ENCODE data around the gene TMTC1. TPM values are rescaled to one million over a fixed set of nuclear protein-coding genes. Genes with fewer than 3 reads are reported as not detected.

TMTC1 gene
- total RNA-seq, 2 experiments from 2014 or later: not detected

DNA sequence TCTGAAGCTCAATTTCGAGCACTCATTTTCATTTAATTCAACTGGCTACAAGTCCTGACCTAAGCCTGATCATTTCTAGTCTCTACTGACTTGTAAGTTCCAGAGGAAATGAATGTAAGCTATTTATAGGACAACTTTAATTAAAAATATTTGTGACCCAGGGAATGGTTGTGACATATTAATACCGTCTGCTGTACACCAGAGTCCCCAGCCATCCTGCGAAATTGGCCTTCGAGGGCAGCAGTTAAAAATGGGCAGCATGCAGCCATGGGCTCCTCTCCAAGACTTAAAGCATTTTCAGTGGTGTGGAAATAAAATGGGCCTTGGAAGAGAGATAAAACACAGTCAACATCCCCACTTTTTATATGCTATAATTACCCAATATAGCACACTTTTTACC, 255.6 kb downstream of the TMTC1 start:
- H3K27me3 Mint-ChIP-seq: peaks cover 20% of the 10 kb centered on the region
- DNase-seq (no peak), ATAC-seq (no peak)
- POLR2A ChIA-PET: interaction anchor here (0.5 kb wide), 1 partner anchor 1149 kb away, joined by 5 read pairs; no protein-coding TSS in a partner anchor
- H3K4me3 Mint-ChIP-seq: no peak overlapping the region
- CTCF ChIA-PET: interaction anchor here (0.9 kb wide), 1 partner anchor 9 kb away, joined by 6 read pairs; no protein-coding TSS in a partner anchor
- H3K9me3 Mint-ChIP-seq: no peaks in the 10 kb centered on the region
- H3K4me1 Mint-ChIP-seq (ENCODE audit: low read depth): no peaks in the 10 kb centered on the region
- no peaks in the 10 kb centered on the region for H3K36me3 Mint-ChIP-seq (ENCODE audit: low read depth)
- TF ChIP-seq, protein P1, sequence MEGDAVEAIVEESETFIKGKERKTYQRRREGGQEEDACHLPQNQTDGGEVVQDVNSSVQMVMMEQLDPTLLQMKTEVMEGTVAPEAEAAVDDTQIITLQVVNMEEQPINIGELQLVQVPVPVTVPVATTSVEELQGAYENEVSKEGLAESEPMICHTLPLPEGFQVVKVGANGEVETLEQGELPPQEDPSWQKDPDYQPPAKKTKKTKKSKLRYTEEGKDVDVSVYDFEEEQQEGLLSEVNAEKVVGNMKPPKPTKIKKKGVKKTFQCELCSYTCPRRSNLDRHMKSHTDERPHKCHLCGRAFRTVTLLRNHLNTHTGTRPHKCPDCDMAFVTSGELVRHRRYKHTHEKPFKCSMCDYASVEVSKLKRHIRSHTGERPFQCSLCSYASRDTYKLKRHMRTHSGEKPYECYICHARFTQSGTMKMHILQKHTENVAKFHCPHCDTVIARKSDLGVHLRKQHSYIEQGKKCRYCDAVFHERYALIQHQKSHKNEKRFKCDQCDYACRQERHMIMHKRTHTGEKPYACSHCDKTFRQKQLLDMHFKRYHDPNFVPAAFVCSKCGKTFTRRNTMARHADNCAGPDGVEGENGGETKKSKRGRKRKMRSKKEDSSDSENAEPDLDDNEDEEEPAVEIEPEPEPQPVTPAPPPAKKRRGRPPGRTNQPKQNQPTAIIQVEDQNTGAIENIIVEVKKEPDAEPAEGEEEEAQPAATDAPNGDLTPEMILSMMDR (IDR thresholded peaks at IDR 0.05): no peak
- intact Hi-C loops (cut with micrococcal nuclease): no loop called here
- no peak overlapping the region for H3K27ac Mint-ChIP-seq

DNA sequence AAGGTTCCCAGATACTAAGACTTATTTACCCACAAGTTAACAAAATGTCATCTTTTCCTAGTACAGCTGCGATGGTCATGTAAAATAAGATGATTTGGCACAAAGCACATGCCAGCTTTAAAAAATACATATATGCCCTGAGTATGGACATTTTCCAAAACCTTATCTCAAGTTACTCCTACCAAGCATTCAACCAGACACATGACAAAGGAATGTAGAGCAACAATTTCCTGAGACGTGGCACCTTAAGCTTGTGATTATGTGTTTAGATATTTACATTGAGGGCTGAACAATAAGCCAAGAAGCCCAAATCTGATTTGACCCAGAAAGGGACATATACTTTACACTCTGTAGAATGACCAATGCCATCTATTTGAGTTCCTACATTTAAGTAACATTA, 261.8 kb downstream of the TMTC1 start:
- Mint-ChIP-seq H3K9me3 (no peaks in the 10 kb centered on the region), H3K4me1 (ENCODE audit: low read depth) (no peaks in the 10 kb centered on the region), H3K36me3 (ENCODE audit: low read depth) (no peaks in the 10 kb centered on the region), H3K27ac (no peak overlapping the region), H3K27me3 (peaks cover 4% of the 10 kb centered on the region), H3K4me3 (no peak overlapping the region)
- ATAC-seq (no peak), DNase-seq (no peak)
- ChIA-PET CTCF (interaction anchor here (0.7 to 2.1 kb wide), 3 partner anchors 10 to 1323 kb away, joined by 3 to 6 read pairs (median 3); no protein-coding TSS in a partner anchor), POLR2A (no interaction called here)
- TF ChIP-seq, protein P1 (IDR thresholded peaks at IDR 0.05): no peak
- intact Hi-C loops (cut with micrococcal nuclease): no loop called here

DNA sequence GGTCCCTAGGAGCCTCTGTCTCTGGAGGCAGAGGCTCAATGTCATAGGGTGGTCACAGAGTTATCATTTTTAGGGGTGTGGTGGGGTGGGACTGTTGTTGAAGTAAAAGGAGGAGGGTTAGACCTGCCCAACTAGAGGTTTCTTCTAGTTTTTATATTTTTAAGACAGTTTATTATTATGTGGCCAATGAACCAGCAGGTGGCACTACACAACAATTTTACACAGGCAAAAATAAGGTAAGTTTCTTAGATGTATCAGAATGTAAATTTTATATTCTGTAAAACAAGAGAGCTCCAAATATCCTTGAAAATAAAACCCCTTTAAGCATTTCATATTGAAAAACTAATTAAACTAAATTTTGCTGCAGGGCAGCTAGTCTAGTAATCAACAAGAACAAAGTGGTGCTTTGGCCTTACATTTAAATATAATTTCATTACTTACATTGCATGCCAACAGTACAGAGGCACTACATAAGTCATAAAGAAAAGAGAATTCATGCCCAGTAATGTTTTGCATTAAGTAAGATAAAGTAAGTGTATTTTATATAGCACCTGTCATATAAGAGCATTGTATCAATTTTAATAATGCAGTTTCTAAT, 264.1 kb downstream of the TMTC1 start:
- Mint-ChIP-seq H3K27ac (no peak overlapping the region), H3K27me3 (peaks cover 6% of the 10 kb centered on the region), H3K4me1 (ENCODE audit: low read depth) (no peaks in the 10 kb centered on the region), H3K36me3 (ENCODE audit: low read depth) (no peaks in the 10 kb centered on the region), H3K9me3 (no peaks in the 10 kb centered on the region), H3K4me3 (no peak overlapping the region)
- peak; percentile 41 for DNase-seq
- intact Hi-C loops (cut with micrococcal nuclease): no loop called here
- CTCF ChIA-PET: interaction anchor here (0.6 to 3.6 kb wide), 14 partner anchors 10 to 1327 kb away, joined by 3 to 24 read pairs (median 3); no protein-coding TSS in a partner anchor
- POLR2A ChIA-PET: no interaction called here
- TF ChIP-seq, protein P1 (IDR thresholded peaks at IDR 0.05): peak; percentile 71
- ATAC-seq: no peak

DNA sequence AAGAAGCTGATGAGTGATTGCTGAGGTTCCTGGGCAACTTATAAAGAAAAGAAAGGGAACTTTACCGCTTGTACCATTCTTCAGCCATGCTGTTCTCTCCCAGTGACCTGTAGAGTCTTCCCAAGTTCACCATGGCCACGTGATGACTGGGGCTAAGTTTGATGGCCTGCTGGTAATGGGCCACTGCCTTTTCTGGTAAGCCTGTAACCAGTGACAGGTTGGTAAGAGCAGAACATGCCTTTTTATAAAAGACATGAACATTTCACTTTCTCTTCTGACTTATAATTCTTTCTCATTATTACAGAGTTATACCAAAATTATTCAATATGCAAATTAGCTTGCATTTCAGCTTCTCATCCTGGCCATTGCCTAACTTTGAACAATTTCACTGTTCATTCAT, 265.3 kb downstream of the TMTC1 start:
- DNase-seq: no peak
- intact Hi-C loops (cut with micrococcal nuclease): no loop called here
- Mint-ChIP-seq H3K27ac (no peak overlapping the region), H3K27me3 (peaks cover 6% of the 10 kb centered on the region), H3K36me3 (ENCODE audit: low read depth) (no peaks in the 10 kb centered on the region), H3K4me3 (no peak overlapping the region), H3K9me3 (no peaks in the 10 kb centered on the region), H3K4me1 (ENCODE audit: low read depth) (no peaks in the 10 kb centered on the region)
- ChIA-PET POLR2A (no interaction called here), CTCF (interaction anchor here (0.7 to 3.6 kb wide), 5 partner anchors 9 to 1289 kb away, joined by 3 to 24 read pairs (median 6); no protein-coding TSS in a partner anchor)
- no peak for ATAC-seq
- TF ChIP-seq, protein P1 (IDR thresholded peaks at IDR 0.05): no peak

DNA sequence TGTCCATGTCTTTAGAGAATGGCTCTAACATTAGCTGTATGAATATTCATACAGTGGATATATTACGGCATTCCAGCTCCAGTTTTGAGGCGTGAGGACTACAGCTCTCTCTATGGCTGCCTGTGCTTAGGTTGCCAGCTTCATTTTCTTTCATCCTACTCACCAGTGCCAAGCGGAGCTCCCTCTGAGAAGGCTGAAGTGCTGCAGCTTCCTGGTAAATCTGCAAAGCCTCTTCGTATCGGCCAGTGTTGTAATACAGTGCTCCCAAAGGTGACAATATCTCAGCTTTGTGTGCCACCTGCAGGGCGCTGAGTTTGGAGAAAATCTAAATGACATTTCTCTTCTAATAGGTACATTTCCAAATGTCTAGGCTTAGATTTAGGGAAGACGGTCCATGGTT, 266.5 kb downstream of the TMTC1 start:
- DNase-seq (no peak), ATAC-seq (no peak)
- intact Hi-C loops (cut with micrococcal nuclease): no loop called here
- Mint-ChIP-seq H3K36me3 (ENCODE audit: low read depth) (no peaks in the 10 kb centered on the region), H3K27ac (no peak overlapping the region), H3K4me3 (no peak overlapping the region), H3K4me1 (ENCODE audit: low read depth) (no peaks in the 10 kb centered on the region), H3K9me3 (no peaks in the 10 kb centered on the region), H3K27me3 (peaks cover 6% of the 10 kb centered on the region)
- ChIA-PET CTCF (no interaction called here), POLR2A (no interaction called here)
- TF ChIP-seq, protein P1 (IDR thresholded peaks at IDR 0.05): no peak
